D341Med (cell line): ENCODE results near the gene KRTAP2-2.

Experiments used
- DNase-seq: peaks from one replicate; pipeline ENCODE4 v3.0.0; 2012; ENCODE audit warnings: low spot score

The KRTAP2-2 gene

DNA sequence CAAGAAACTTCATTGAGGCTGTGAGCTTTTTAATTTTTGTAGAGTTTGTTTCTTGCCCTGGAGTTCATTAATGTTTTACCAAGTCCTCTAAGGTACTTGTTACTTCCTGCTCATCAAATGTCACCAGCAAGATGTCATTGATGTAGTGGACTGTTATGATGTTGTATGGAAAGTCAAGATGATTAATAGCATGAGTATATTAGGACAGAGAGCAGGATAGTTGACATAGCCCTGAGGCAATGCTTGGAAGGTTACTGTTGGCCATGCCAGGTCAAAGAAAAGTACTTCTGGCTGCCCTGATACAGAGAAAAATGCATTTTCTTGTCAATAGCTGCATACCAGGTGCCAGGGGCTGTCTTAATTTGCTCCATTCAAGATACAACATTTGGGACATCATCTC, 34.7 kb downstream of the KRTAP2-2 start:
- no peak for DNase-seq

DNA sequence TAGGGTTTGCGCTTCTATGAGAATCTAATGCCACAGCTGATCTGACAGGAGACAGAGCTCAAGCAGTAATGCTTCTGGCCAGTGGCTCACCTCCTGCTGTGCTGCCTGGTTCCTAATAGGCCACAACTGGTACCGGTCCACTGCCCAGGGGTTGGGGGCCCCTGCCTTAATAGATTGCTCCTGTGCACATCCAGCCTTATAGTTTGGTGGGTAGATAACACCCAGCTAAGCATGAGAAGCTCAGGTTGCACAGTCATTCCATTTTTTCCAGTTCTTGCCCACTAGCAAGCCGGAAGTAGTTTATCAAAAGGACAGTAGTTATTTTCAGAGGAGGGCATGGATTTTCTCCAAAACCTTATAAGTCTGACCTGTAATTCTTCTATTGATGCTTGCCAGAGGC, 35.6 kb downstream of the KRTAP2-2 start:
- DNase-seq: no peak

DNA sequence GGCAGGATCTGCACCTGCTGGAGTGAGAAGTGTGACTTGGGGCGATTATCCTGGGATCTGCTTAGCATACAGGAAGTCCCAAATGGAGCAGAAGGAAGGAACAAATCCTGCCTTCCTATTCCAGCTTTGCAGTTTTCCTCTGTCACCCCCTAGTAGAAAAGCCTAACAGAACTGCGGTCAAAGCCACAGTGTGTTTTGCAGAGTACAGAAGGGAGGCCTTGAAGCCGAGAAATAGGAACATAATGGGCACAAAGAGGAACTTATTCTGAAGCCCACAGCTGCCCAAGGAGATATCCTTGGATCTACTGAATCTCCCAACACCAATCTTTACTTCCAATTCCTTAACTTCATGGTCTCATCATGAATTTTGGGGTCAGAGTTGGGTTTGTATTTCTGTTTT, 36.5 kb downstream of the KRTAP2-2 start:
- no peak for DNase-seq

DNA sequence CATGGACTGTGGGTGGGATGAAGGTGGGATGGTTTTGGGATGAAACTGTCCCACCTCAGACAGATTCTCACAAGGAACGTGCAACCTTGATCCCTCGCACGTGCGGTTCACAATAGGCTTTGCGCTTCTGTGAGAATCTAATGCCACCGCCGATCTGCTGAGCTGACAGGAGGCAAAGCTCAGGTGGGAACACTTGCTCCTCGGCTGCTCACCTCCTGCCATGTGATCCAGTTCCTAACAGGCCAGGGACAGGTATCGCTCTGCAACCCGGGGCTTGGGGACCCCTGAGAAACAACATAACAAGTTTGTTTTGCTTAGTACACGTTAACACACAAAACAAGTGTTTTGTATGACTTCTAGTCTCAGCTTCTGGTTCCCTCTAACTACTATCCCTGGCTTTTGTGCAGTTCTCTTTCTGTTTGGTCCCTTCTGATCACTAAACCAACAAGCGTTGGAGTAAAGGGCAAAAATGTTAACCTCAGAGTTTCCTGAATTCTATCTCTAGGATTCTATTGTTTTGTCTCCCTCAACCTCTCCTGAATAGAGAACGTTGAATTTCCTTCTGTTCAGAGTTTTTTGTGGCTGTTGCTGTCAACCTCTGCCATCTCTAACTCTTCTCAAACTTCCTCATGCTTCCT, 38.3 kb downstream of the KRTAP2-2 start:
- DNase-seq: no peak

DNA sequence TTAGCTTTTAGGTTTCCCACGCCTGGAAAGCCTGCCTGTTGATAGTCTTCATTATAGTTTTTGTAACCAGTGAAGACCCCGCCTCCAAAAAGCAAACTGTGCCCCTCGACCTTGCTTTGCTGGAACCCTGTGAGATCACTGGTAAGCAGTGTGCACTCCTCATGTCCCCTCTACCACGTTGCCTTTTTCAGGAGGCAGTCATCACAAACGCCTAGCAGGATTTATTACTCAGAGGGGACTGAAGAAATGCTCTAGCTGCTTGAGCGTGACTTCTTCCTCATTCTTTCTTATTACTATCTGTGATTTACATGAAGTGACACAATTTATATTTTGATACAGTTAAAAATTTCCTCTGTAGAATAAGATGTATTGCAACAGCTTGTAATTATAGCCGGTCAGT, 39.6 kb downstream of the KRTAP2-2 start:
- no peak for DNase-seq

DNA sequence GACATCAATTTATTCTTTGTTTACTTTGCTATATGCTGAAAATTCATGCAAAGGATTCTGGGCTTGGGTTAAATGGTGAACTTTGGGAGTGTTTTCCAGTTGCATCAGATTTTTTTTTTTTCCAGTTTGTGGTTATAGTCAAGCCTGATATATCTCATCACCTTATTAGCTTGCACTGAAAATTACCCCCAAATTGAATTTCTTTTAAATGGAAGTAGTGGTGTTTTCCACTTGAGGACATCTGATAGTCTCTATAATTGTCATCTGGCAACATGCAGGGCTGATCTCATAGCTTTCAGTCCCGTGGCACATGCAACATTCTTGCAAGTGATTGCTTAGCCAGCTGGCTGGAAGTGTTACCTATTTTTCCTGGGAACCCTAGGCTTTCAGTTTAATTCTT, 41.4 kb downstream of the KRTAP2-2 start:
- no peak for DNase-seq

DNA sequence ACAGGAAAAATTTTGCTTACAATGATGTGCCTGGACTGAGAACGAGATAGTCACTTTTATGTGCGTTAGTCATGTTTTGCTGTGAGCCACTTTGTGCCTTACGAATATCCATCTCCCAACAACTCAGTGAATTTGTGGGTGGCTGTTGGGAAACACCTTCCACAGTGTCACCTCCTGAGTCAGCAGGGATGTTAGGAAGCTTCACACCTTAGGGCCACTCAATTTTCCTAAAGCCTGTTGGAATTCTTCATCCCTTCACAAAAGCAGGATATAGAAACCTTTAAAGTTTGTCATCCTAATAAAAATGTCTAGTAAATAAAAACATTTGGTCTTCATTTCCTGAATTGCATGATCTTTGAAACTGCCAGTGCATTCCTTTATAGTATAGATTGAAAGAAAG, 41.8 kb downstream of the KRTAP2-2 start:
- DNase-seq: no peak

DNA sequence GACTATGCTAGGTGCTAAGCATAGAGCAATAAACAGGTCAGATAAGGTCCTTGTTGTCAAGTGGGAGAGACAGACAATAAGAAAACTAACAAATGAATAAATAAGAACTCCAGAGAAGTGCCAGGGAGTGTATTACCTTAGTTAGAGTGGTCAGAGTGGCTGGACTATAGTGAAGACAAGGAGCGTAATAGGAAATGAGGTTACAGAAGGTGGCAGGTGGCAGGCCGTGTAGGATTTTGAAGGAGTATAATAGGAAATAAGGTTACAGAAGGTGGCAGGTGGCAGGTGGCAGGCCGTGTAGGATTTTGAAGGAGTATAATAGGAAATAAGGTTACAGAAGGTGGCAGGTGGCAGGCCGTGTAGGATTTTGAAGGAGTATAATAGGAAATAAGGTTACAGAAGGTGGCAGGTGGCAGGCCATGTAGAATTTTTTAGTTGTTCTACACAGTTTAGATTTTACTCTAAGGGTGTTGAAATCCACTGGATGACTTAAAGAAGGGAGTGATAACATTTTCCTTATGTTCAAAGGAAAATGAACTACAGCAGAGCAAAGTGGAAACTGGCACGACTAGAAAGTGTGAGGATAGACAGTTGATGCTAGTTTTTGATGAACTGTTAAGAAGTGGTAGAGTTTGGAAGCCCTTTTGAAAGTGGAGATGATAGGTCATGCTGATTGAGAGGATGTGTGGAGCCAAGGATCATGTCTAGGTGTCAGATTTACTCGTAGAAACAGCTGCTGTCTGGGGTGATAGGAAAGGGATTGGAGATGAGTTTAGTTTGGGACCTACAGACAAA, 42.5 kb downstream of the KRTAP2-2 start:
- DNase-seq: no peak

DNA sequence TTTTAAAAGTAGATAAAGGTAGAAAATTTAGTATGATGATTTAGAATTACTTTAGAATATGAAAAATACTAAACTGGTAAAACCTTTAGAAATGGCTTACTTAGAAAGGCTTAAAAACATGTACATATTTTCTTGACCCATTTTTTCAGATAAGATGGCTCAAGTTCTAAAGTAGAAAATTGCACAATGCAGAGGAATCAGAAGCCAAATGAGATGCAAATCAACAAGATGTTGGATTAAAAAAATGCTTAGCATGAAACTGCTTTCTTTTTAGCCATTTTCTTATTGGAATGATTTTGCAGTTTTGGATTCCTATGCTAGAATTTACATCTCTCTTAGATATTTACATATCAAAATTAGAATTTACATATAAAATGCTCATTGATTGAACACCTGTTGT, 44.6 kb downstream of the KRTAP2-2 start:
- no peak for DNase-seq

DNA sequence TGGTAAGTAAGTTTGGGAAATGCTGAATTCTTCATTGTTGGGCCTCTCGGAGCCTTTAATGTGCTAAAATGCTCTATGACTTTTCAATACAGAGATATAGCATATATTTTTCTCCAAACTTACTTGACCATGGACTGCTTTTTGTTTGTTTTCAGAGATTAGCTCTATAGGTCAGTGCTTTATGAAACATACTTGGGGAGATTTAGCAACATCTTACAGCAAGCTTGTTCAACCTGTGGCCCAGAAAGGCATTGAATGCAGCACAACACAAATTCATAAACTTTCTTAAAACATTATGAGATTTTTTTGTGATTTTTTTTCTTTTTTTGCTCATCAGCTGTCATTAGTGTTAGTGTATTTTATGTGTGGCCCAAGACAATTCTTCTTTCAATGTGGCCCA, 45.1 kb downstream of the KRTAP2-2 start:
- DNase-seq: no peak

DNA sequence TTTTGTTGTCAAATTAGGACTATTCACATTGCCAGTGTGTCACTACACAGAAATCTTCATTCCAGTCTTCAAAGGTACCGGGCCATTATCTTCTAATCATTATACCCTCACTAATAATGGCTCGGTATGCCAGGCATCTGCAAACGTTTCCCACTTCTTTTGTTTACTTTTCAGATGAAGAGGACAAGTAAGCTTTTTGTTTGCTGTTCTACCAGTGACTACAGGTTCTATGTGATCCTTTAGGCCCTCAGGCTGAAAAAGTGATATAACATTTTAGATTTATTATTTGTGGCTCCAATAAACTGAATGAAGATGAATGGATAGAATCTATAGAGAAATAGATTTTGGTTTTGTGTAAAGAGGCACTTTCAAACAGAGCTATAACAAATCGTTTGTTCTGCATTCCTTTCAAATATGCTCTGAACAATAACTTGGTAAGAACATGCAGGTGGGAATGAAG, 45.7 kb downstream of the KRTAP2-2 start:
- DNase-seq: no peak

DNA sequence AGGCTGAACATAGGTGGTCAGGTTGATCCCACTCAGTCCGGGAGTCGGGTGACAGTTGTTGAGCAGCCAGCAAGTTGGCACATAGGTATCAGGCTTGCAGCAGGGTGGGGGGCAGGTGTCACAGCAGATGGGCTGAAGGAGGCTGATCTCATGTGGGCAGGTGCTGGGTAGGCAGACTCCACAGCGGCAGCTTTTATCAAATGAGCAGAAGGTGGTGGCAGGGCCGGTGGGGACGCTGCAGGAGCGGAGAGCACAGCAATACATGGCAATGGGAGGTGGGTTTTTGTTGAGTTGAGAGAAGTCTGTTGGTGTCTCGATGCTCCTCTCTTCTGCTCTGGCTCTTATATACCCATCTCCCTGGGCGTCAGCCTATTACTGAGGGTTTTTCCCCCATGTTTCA, 46.2 kb downstream of the KRTAP2-2 start, which contains the start of gene KRTAP3-1:
KRTAP3-1 (minus strand) TSS at position 318 of the 400 bp plus-strand sequence; CDS start at position 264, 54 bp downstream.
- no peak for DNase-seq
